ENCODE results near the gene SLC25A40.
"Not testable (repeated sequence)": the region's sequence is repeated elsewhere in the genome, so short reads cannot be mapped to it uniquely, and the experiment has no call there.

SLC25A40 gene

GRCh38 chr7:87878208-87878735 lies 2.1 kb upstream of the SLC25A40 start:
- Histone ChIP-seq H3K27me3 (replicated peaks in 2 of 5; ENCODE audit: control insufficient read depth in 4 of 5, insufficient read depth in 5 of 5, low read length in 4 of 5) (no peaks in the 10 kb centered on the region), H3K4me3 (ENCODE audit: control insufficient read depth in 1 of 7, extremely low read depth in 1 of 7, insufficient read depth in 4 of 7, low read depth in 2 of 7, low read length in 6 of 7) (peak overlapping the region in 3 of 7 experiments; percentile 85 to 97 (median 87)), H3K4me1 (ENCODE audit: control extremely low read depth in 1 of 4, control insufficient read depth in 4 of 4, insufficient read depth in 4 of 4, low read length in 3 of 4) (peaks cover 18 to 38% (median 28%) of the 10 kb centered on the region in 4 experiments), H3K36me3 (ENCODE audit: control insufficient read depth in 4 of 4, insufficient read depth in 4 of 4, low read length in 3 of 4) (peaks cover 5 to 31% (median 11%) of the 10 kb centered on the region in 4 experiments), H3K27ac (ENCODE audit: insufficient read depth in 1 of 2, low read depth in 1 of 2, low read length in 2 of 2, poor library complexity in 1 of 2, severe bottlenecking in 2 of 2) (peak overlapping the region in 1 of 2 experiments; percentile 92), H3K9me3 (ENCODE audit: control extremely low read depth in 1 of 5, control insufficient read depth in 4 of 5, insufficient read depth in 2 of 5, low read depth in 1 of 5, low read length in 4 of 5) (no peaks in the 10 kb centered on the region)
- POLR2A ChIA-PET, result no interaction called here
- CTCF ChIA-PET, result interaction anchor here (1.8 kb wide), 1 partner anchor 79 kb away, joined by 4 read pairs; no protein-coding TSS in a partner anchor
- DNase-seq, result no peak
- WGBS (ENCODE audit: insufficient coverage), result no CpG with 5 or more reads among the region's 3 CpGs

GRCh38 chr7:87877366-87878040 lies 1.3 kb upstream of the SLC25A40 start:
- H3K27ac ChIP-seq (ENCODE audit: insufficient read depth in 1 of 2, low read depth in 1 of 2, low read length in 2 of 2, poor library complexity in 1 of 2, severe bottlenecking in 2 of 2), result peak overlapping the region; percentile 79 to 92
- H3K4me1 ChIP-seq (ENCODE audit: control extremely low read depth in 1 of 4, control insufficient read depth in 4 of 4, insufficient read depth in 4 of 4, low read length in 3 of 4), result peaks cover 18 to 42% (median 32%) of the 10 kb centered on the region in 4 experiments
- peak in 1 of 3 donors; percentile 13 for DNase-seq
- H3K4me3 ChIP-seq (ENCODE audit: control insufficient read depth in 1 of 7, extremely low read depth in 1 of 7, insufficient read depth in 4 of 7, low read depth in 2 of 7, low read length in 6 of 7), result peak overlapping the region in 6 of 7 experiments; percentile 83 to 98 (median 88)
- H3K36me3 ChIP-seq (ENCODE audit: control insufficient read depth in 4 of 4, insufficient read depth in 4 of 4, low read length in 3 of 4), result peaks cover 5 to 29% (median 7%) of the 10 kb centered on the region in 4 experiments
- CTCF ChIA-PET, result no interaction called here
- POLR2A ChIA-PET, result no interaction called here
- H3K9me3 ChIP-seq (ENCODE audit: control extremely low read depth in 1 of 5, control insufficient read depth in 4 of 5, insufficient read depth in 2 of 5, low read depth in 1 of 5, low read length in 4 of 5), result no peaks in the 10 kb centered on the region
- no peaks in the 10 kb centered on the region for H3K27me3 ChIP-seq (replicated peaks in 2 of 5; ENCODE audit: control insufficient read depth in 4 of 5, insufficient read depth in 5 of 5, low read length in 4 of 5)
- 17% methylated on average over 6 of the region's 10 CpGs for WGBS (ENCODE audit: insufficient coverage)

GRCh38 chr7:87876869-87877234 lies 692 bp upstream of the SLC25A40 start:
- ChIA-PET POLR2A (no interaction called here), CTCF (no interaction called here)
- peak; percentile 55 to 64 (median 59) for DNase-seq
- H3K36me3 ChIP-seq (ENCODE audit: control insufficient read depth in 4 of 4, insufficient read depth in 4 of 4, low read length in 3 of 4), result peaks cover 5 to 23% (median 6%) of the 10 kb centered on the region in 4 experiments
- H3K27ac ChIP-seq (ENCODE audit: insufficient read depth in 1 of 2, low read depth in 1 of 2, low read length in 2 of 2, poor library complexity in 1 of 2, severe bottlenecking in 2 of 2), result peak overlapping the region; percentile 79 to 92
- H3K4me1 ChIP-seq (ENCODE audit: control extremely low read depth in 1 of 4, control insufficient read depth in 4 of 4, insufficient read depth in 4 of 4, low read length in 3 of 4), result peaks cover 18 to 42% (median 32%) of the 10 kb centered on the region in 4 experiments
- WGBS (ENCODE audit: insufficient coverage), result under 1% methylated on average over 21 of the region's 27 CpGs
- no peaks in the 10 kb centered on the region for H3K27me3 ChIP-seq (replicated peaks in 2 of 5; ENCODE audit: control insufficient read depth in 4 of 5, insufficient read depth in 5 of 5, low read length in 4 of 5)
- peaks cover 0 to 2% (median 0%) of the 10 kb centered on the region in 5 experiments for H3K9me3 ChIP-seq (ENCODE audit: control extremely low read depth in 1 of 5, control insufficient read depth in 4 of 5, insufficient read depth in 2 of 5, low read depth in 1 of 5, low read length in 4 of 5)
- H3K4me3 ChIP-seq (ENCODE audit: control insufficient read depth in 1 of 7, extremely low read depth in 1 of 7, insufficient read depth in 4 of 7, low read depth in 2 of 7, low read length in 6 of 7), result peak overlapping the region; percentile 83 to 98 (median 89)

- POLR2A ChIA-PET, result no interaction called here
Observed at GRCh38 chr7:87875151-87876039, 765 bp downstream of the SLC25A40 start.

GRCh38 chr7:87874066-87874465 lies 2.1 kb downstream of the SLC25A40 start:
- CTCF ChIA-PET, result no interaction called here
- H3K9me3 ChIP-seq (ENCODE audit: control extremely low read depth in 1 of 5, control insufficient read depth in 4 of 5, insufficient read depth in 2 of 5, low read depth in 1 of 5, low read length in 4 of 5), result peaks cover 6 to 21% (median 15%) of the 10 kb centered on the region in 5 experiments
- WGBS (ENCODE audit: insufficient coverage), result 4% methylated on average over 3 of the region's 4 CpGs
- peaks cover 18 to 42% (median 31%) of the 10 kb centered on the region in 4 experiments for H3K4me1 ChIP-seq (ENCODE audit: control extremely low read depth in 1 of 4, control insufficient read depth in 4 of 4, insufficient read depth in 4 of 4, low read length in 3 of 4)
- H3K27me3 ChIP-seq (replicated peaks in 2 of 5; ENCODE audit: control insufficient read depth in 4 of 5, insufficient read depth in 5 of 5, low read length in 4 of 5), result no peaks in the 10 kb centered on the region
- H3K36me3 ChIP-seq (ENCODE audit: control insufficient read depth in 4 of 4, insufficient read depth in 4 of 4, low read length in 3 of 4), result peaks cover 12 to 19% (median 16%) of the 10 kb centered on the region in 4 experiments
- POLR2A ChIA-PET, result no interaction called here
- H3K27ac ChIP-seq (ENCODE audit: insufficient read depth in 1 of 2, low read depth in 1 of 2, low read length in 2 of 2, poor library complexity in 1 of 2, severe bottlenecking in 2 of 2), result peak overlapping the region in 1 of 2 experiments; percentile 92
- peak in 2 of 3 donors; percentile 46 to 50 for DNase-seq
- peak overlapping the region in 6 of 7 experiments; percentile 5 to 97 (median 63) for H3K4me3 ChIP-seq (ENCODE audit: control insufficient read depth in 1 of 7, extremely low read depth in 1 of 7, insufficient read depth in 4 of 7, low read depth in 2 of 7, low read length in 6 of 7)

More at GRCh38 chr7:87875151-87876039, 765 bp downstream of the SLC25A40 start:
- DNase-seq, result peak in 2 of 3 donors; percentile 16 to 42
- CTCF ChIA-PET, result interaction anchor here (1.0 to 1.2 kb wide), 2 partner anchors 35 to 78 kb away, joined by 3 to 5 read pairs; no protein-coding TSS in a partner anchor
- WGBS (ENCODE audit: insufficient coverage), result under 1% methylated on average over 29 of the region's 35 CpGs
- Histone ChIP-seq H3K27me3 (replicated peaks in 2 of 5; ENCODE audit: control insufficient read depth in 4 of 5, insufficient read depth in 5 of 5, low read length in 4 of 5) (no peaks in the 10 kb centered on the region), H3K4me1 (ENCODE audit: control extremely low read depth in 1 of 4, control insufficient read depth in 4 of 4, insufficient read depth in 4 of 4, low read length in 3 of 4) (peaks cover 18 to 42% (median 32%) of the 10 kb centered on the region in 4 experiments), H3K4me3 (ENCODE audit: control insufficient read depth in 1 of 7, extremely low read depth in 1 of 7, insufficient read depth in 4 of 7, low read depth in 2 of 7, low read length in 6 of 7) (peak overlapping the region; percentile 83 to 98 (median 89)), H3K36me3 (ENCODE audit: control insufficient read depth in 4 of 4, insufficient read depth in 4 of 4, low read length in 3 of 4) (peaks cover 11 to 23% (median 15%) of the 10 kb centered on the region in 4 experiments), H3K9me3 (ENCODE audit: control extremely low read depth in 1 of 5, control insufficient read depth in 4 of 5, insufficient read depth in 2 of 5, low read depth in 1 of 5, low read length in 4 of 5) (peaks cover 2 to 14% (median 11%) of the 10 kb centered on the region in 5 experiments), H3K27ac (ENCODE audit: insufficient read depth in 1 of 2, low read depth in 1 of 2, low read length in 2 of 2, poor library complexity in 1 of 2, severe bottlenecking in 2 of 2) (peak overlapping the region; percentile 79 to 92)

GRCh38 chr7:87873328-87873727 lies 2.8 kb downstream of the SLC25A40 start:
- H3K36me3 ChIP-seq (ENCODE audit: control insufficient read depth in 4 of 4, insufficient read depth in 4 of 4, low read length in 3 of 4), result peaks cover 13 to 23% (median 19%) of the 10 kb centered on the region in 4 experiments
- DNase-seq; H3K27me3 ChIP-seq (replicated peaks in 2 of 5; ENCODE audit: control insufficient read depth in 4 of 5, insufficient read depth in 5 of 5, low read length in 4 of 5); CTCF ChIA-PET; POLR2A ChIA-PET; H3K27ac ChIP-seq (ENCODE audit: insufficient read depth in 1 of 2, low read depth in 1 of 2, low read length in 2 of 2, poor library complexity in 1 of 2, severe bottlenecking in 2 of 2): not testable (repeated sequence)
- H3K9me3 ChIP-seq (ENCODE audit: control extremely low read depth in 1 of 5, control insufficient read depth in 4 of 5, insufficient read depth in 2 of 5, low read depth in 1 of 5, low read length in 4 of 5), result peaks cover 6 to 28% (median 18%) of the 10 kb centered on the region in 5 experiments
- peak overlapping the region in 5 of 7 experiments; percentile 10 to 97 (median 40) for H3K4me3 ChIP-seq (ENCODE audit: control insufficient read depth in 1 of 7, extremely low read depth in 1 of 7, insufficient read depth in 4 of 7, low read depth in 2 of 7, low read length in 6 of 7)
- WGBS (ENCODE audit: insufficient coverage), result 99% methylated on average over 9 of the region's 10 CpGs
- H3K4me1 ChIP-seq (ENCODE audit: control extremely low read depth in 1 of 4, control insufficient read depth in 4 of 4, insufficient read depth in 4 of 4, low read length in 3 of 4), result peaks cover 18 to 38% (median 28%) of the 10 kb centered on the region in 4 experiments

Data from common myeloid progenitor, CD34-positive (primary cell).